Stimulated activated CD4-positive, alpha-beta T cell treated with anti-CD3 and anti-CD28 coated beads, Interleukin-1b, Interleukin-23, amount 100 ng/mL, for 1 hour (primary cell): Measurements from ENCODE around the gene HIPK1.
A peak's percentile ranks its signal among the peaks of the same experiment; 100 is the strongest.
"Not testable (repeated sequence)": the region's sequence is repeated elsewhere in the genome, so short reads cannot be mapped to it uniquely, and the experiment has no call there.

Experiments
- DNase-seq, 2 donors: peaks; one replicate each; pipeline ENCODE4 v3.0.0-alpha.2; 2020; ENCODE audit warnings: low read depth in 2 of 2

The HIPK1 gene

GRCh38 chr1:113943028-113943811 lies 14.1 kb downstream of the HIPK1 start:
- DNase-seq = no peak

GRCh38 chr1:113945329-113945728 lies 16.2 kb downstream of the HIPK1 start:
- DNase-seq = no peak

GRCh38 chr1:113946112-113946511 lies 17.0 kb downstream of the HIPK1 start:
- no peak for DNase-seq

GRCh38 chr1:113946678-113947387 lies 17.7 kb downstream of the HIPK1 start:
- no peak for DNase-seq

- no peak for DNase-seq
Observed at GRCh38 chr1:113947388-113948107, 18.4 kb downstream of the HIPK1 start.

- DNase-seq = not testable (repeated sequence)
Observed at GRCh38 chr1:113948151-113948550, 19.0 kb downstream of the HIPK1 start.

- no peak for DNase-seq
Observed at GRCh38 chr1:113949007-113949406, 19.9 kb downstream of the HIPK1 start.

- DNase-seq = no peak
Observed at GRCh38 chr1:113950908-113951307, 21.8 kb downstream of the HIPK1 start.

- no peak for DNase-seq
Observed at GRCh38 chr1:113951719-113952118, 22.6 kb downstream of the HIPK1 start.

- DNase-seq = no peak
Observed at GRCh38 chr1:113957984-113958383, 28.9 kb downstream of the HIPK1 start.

- DNase-seq = no peak
Observed at GRCh38 chr1:113958691-113959090, 29.6 kb downstream of the HIPK1 start.

- no peak for DNase-seq
Observed at GRCh38 chr1:113963281-113963906, 34.3 kb downstream of the HIPK1 start.

- DNase-seq = no peak
Observed at GRCh38 chr1:113965703-113966412, 36.7 kb downstream of the HIPK1 start.

- no peak for DNase-seq
Observed at GRCh38 chr1:113972954-113973353, 43.8 kb downstream of the HIPK1 start.

- no peak for DNase-seq
Observed at GRCh38 chr1:113975211-113975895, 46.2 kb downstream of the HIPK1 start.

GRCh38 chr1:113976609-113977278 lies 47.6 kb downstream of the HIPK1 start:
- DNase-seq = no peak

- no peak for DNase-seq
Observed at GRCh38 chr1:113977906-113978305, 48.8 kb downstream of the HIPK1 start.

GRCh38 chr1:113978863-113979702 lies 50.0 kb downstream of the HIPK1 start, which contains the start of gene OLFML3:
OLFML3 (plus strand) TSS chr1:113979474; CDS start chr1:113979517, 43 bp downstream.
- DNase-seq = peak in 1 of 2 donors; percentile 22

GRCh38 chr1:113980110-113980509 lies 51.0 kb downstream of the HIPK1 start:
- DNase-seq = no peak
